Stimulated activated CD4-positive, alpha-beta T cell treated with anti-CD3 and anti-CD28 coated beads, Interleukin-2, amount 100 ng/mL, for 48 hours (primary cell): Measurements from ENCODE around the gene VWA3B.

ENCODE experiments used
- DNase-seq, 2 donors: peaks; one replicate each; pipeline ENCODE4 v3.0.0-alpha.2; 2020

VWA3B gene

GRCh38 chr2:98181346-98181745, 94.4 kb downstream of the VWA3B start:
- no peak for DNase-seq

- no peak for DNase-seq
These were observed 98.8 kb downstream of the VWA3B start for GRCh38 chr2:98185801-98186200.

GRCh38 chr2:98187194-98187593, 100.2 kb downstream of the VWA3B start:
- DNase-seq: no peak

GRCh38 chr2:98188351-98189046, 101.5 kb downstream of the VWA3B start:
- DNase-seq: no peak

- DNase-seq: no peak
These were observed 104.9 kb downstream of the VWA3B start for GRCh38 chr2:98191883-98192282.

GRCh38 chr2:98201576-98201975, 114.6 kb downstream of the VWA3B start:
- no peak for DNase-seq

GRCh38 chr2:98205889-98206288, 118.9 kb downstream of the VWA3B start:
- no peak for DNase-seq

DNA sequence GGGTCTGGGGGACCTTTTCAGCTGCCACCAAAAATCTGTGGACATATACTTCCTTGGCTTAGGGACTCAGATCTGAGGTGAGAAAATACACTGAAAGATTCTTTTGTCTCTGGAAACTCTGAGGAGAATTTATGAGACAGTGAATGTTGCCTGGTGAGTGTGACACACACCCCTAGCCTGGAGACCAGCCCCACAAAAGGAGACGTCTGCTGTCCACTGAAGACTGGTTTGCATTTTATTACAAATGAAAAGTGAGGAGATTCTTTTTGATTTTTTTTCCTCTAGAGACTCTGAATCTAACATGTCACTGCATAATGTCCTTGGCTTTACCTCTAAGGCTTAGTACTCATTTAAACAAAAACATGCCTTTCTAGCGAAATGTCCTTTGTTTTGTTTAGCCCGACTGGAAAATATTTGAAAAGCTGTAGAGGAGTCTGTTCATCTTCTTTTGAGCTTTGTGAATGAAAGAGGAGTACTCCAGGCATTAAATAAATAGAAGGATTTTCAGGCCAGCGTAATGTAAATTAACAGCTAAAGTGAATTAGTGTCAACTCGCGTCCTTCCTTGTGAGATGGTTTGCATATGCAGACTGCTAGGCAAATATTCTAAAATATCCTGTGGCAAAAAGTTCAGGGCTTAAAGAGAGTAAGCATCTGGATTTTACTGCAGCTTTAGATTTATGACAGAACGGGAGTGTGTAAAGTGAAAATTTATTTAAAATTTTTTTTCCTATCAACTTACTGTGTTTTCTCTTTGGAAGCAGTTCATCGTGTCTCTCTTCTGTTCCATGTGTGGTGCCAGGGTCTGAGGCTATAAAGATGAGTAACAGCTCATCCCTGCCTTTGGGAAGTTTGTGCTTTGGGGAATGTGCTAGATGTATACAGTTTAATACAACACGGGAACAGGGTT, 125.4 kb downstream of the VWA3B start:
- DNase-seq: no peak

- no peak for DNase-seq
These were observed 129.6 kb downstream of the VWA3B start for GRCh38 chr2:98216616-98217015.

GRCh38 chr2:98219152-98219551, 132.2 kb downstream of the VWA3B start:
- DNase-seq: no peak

- no peak for DNase-seq
These were observed 147.0 kb downstream of the VWA3B start for GRCh38 chr2:98233941-98234340.

- DNase-seq: no peak
These were observed 147.8 kb downstream of the VWA3B start for GRCh38 chr2:98234776-98235175.

GRCh38 chr2:98236935-98237334, 150.0 kb downstream of the VWA3B start:
- no peak for DNase-seq

DNA sequence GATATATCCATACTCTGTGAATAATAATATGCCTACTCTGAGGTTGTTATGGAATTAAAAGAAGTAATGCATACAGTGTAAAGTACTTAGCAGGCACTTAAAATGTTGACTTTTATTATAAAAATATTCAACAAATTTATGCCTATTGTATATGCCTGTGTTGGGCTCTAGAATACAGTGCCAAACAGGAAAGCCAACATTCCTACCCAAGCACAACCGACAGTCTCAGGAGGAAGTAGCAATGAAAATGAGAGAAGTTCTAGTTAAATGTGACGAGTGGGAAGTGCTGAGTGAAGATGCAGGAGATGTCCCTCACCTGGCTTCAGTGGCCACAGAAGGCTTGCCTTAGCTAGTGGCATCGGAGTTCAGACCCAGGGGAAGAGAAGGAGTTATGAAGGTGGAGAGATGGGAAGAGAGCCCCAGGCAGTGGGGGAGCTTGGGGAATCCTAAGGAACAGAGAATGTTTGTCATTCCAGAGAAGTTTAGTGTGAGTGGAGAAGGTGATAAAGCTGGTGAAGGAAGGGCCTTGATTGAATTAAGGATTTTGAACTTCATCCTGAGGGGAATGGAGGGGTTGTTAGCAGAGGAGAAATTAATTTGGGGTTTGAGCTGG, 153.9 kb downstream of the VWA3B start:
- no peak for DNase-seq

- no peak for DNase-seq
These were observed 154.6 kb downstream of the VWA3B start for GRCh38 chr2:98241592-98241991.

- DNase-seq: no peak
These were observed 155.0 kb downstream of the VWA3B start for GRCh38 chr2:98242003-98242402.

DNA sequence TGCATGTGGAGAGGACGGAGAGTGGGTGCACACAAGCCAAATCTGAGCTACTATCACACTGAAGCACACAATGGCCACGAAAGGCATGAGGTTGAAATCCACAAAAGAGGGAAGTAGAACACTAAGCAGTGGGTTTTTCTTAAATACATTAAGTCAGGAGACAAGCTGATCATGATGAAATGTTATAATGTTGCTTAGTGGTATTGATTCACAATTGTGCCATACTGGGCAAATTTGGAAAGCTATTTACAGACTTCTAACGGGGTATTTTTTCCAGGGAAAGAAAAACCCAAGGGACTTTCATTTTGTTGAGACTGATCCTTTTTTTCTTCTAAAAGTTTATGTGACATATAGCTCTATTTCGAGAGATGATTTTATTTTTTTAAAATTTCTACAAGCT, 158.5 kb downstream of the VWA3B start:
- no peak for DNase-seq

DNA sequence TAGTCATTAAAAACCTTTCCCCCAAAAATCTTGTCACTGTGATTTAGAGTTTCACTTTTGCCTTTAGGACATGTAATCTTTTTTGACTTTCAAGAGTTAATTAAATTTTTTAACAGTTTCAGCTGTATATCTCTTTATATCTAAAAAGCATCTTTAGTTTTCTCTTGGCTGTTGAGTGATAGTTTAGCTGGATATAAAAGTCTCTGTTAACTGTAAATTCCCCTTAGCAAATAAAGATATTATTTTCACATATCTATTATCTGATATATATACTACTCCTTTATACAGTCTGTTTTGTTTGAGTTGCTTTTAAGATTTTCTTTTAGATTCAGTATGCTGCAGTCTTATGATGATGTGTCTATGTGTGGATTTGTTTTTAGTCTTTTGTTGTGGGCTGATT, 160.4 kb downstream of the VWA3B start:
- no peak for DNase-seq

- DNase-seq: no peak
These were observed 165.2 kb downstream of the VWA3B start for GRCh38 chr2:98252038-98252773.

- no peak for DNase-seq
These were observed 166.6 kb downstream of the VWA3B start for GRCh38 chr2:98253461-98254070.

- DNase-seq: no peak
These were observed 167.6 kb downstream of the VWA3B start for GRCh38 chr2:98254504-98255059.

- DNase-seq: no peak
These were observed 171.9 kb downstream of the VWA3B start for GRCh38 chr2:98258906-98259305.
